RWPE2 (cell line): Measurements from ENCODE around the gene SNCA.

Source experiments
- ATAC-seq: fragments of 200-7000 bp; cut with Tn5 transposase; 3 replicates; pipeline ENCODE4 v1.9.1; 2021; ENCODE audit warnings: low read depth
- DNase-seq: peaks from one replicate; pipeline ENCODE4 v3.0.0-alpha.2; 2020; ENCODE audit warnings: low spot score
- H3K27ac ChIP-seq: fragments of 450-650 bp; 2 replicates; pipeline ENCODE4 v1.5.1; 2017; ENCODE audit warnings: mild to moderate bottlenecking; ENCODE audit not compliant: poor library complexity, severe bottlenecking
- H3K27me3 ChIP-seq: fragments of 250-450 bp; sonication (Bioruptor Pico); 2 replicates; pipeline ENCODE4 v1.5.1; 2021; ENCODE audit warnings: mild to moderate bottlenecking, moderate library complexity; ENCODE audit not compliant: insufficient read depth, poor library complexity, severe bottlenecking
- H3K36me3 ChIP-seq: fragments of 250-450 bp; sonication (Bioruptor Pico); 2 replicates; pipeline ENCODE4 v1.5.1; 2020; ENCODE audit warnings: low read depth, mild to moderate bottlenecking, moderate library complexity
- H3K4me1 ChIP-seq: fragments of 250-450 bp; sonication (Bioruptor Pico); 2 replicates; pipeline ENCODE4 v1.5.1; 2021; ENCODE audit warnings: mild to moderate bottlenecking, moderate library complexity; ENCODE audit not compliant: insufficient read depth, poor library complexity, severe bottlenecking
- H3K4me3 ChIP-seq: fragments of 250-450 bp; sonication (Bioruptor Pico); 2 replicates; pipeline ENCODE4 v1.5.1; 2021; ENCODE audit warnings: mild to moderate bottlenecking, moderate library complexity; ENCODE audit not compliant: severe bottlenecking
- H3K9me3 ChIP-seq: fragments of 250-450 bp; sonication (Bioruptor Pico); 2 replicates; pipeline ENCODE4 v1.5.1; 2021; ENCODE audit warnings: mild to moderate bottlenecking, moderate library complexity; ENCODE audit not compliant: severe bottlenecking
- CTCF ChIP-seq: fragments of 450-650 bp; IDR thresholded peaks from one replicate; pipeline ENCODE4 v1.5.1; 2017; ENCODE audit warnings: mild to moderate bottlenecking, moderate library complexity; ENCODE audit not compliant: poor library complexity, severe bottlenecking

Gene SNCA

GRCh38 chr4:89755220-89755619 is 81.7 kb downstream of the SNCA start:
- DNase-seq (no peak), ATAC-seq (no peak)
- H3K27me3 ChIP-seq: no peaks in the 10 kb centered on the region
- no peak overlapping the region for H3K4me3 ChIP-seq
- TF ChIP-seq CTCF: no peak
- no peak overlapping the region for H3K27ac ChIP-seq
- H3K36me3 ChIP-seq: no peaks in the 10 kb centered on the region
- H3K9me3 ChIP-seq: no peaks in the 10 kb centered on the region
- peaks cover 25% of the 10 kb centered on the region for H3K4me1 ChIP-seq

GRCh38 chr4:89754531-89754930 is 82.4 kb downstream of the SNCA start:
- DNase-seq (no peak), ATAC-seq (no peak)
- peak overlapping the region; percentile 86 for H3K27ac ChIP-seq
- peaks cover 25% of the 10 kb centered on the region for H3K4me1 ChIP-seq
- H3K9me3 ChIP-seq: no peaks in the 10 kb centered on the region
- no peaks in the 10 kb centered on the region for H3K27me3 ChIP-seq
- no peak for TF ChIP-seq CTCF
- no peak overlapping the region for H3K4me3 ChIP-seq
- no peaks in the 10 kb centered on the region for H3K36me3 ChIP-seq

GRCh38 chr4:89753601-89754066 is 83.3 kb downstream of the SNCA start:
- Histone ChIP-seq H3K36me3 (no peaks in the 10 kb centered on the region), H3K9me3 (no peaks in the 10 kb centered on the region), H3K27ac (peak overlapping the region; percentile 86), H3K27me3 (no peaks in the 10 kb centered on the region), H3K4me1 (peaks cover 25% of the 10 kb centered on the region), H3K4me3 (no peak overlapping the region)
- ATAC-seq: peak; percentile 92
- DNase-seq: no peak
- TF ChIP-seq CTCF: no peak

GRCh38 chr4:89752932-89753598 is 83.9 kb downstream of the SNCA start:
- peaks cover 28% of the 10 kb centered on the region for H3K4me1 ChIP-seq
- no peaks in the 10 kb centered on the region for H3K36me3 ChIP-seq
- H3K27me3 ChIP-seq: no peaks in the 10 kb centered on the region
- ATAC-seq (peak; percentile 51), DNase-seq (no peak)
- H3K27ac ChIP-seq: peak overlapping the region; percentile 86
- H3K9me3 ChIP-seq: no peaks in the 10 kb centered on the region
- H3K4me3 ChIP-seq: no peak overlapping the region
- TF ChIP-seq CTCF: no peak

GRCh38 chr4:89751416-89751815 is 85.5 kb downstream of the SNCA start:
- Histone ChIP-seq H3K27ac (peak overlapping the region; percentile 86), H3K4me1 (peaks cover 28% of the 10 kb centered on the region), H3K36me3 (no peaks in the 10 kb centered on the region), H3K9me3 (no peaks in the 10 kb centered on the region), H3K4me3 (no peak overlapping the region), H3K27me3 (no peaks in the 10 kb centered on the region)
- DNase-seq (no peak), ATAC-seq (no peak)
- no peak for TF ChIP-seq CTCF
